Left lung (tissue), 10 donors: Measurements from ENCODE around the gene C22orf23. TPM values are rescaled to one million over a fixed set of nuclear protein-coding genes. Genes with fewer than 3 reads are reported as not detected.

Source experiments
- ATAC-seq: fragments of 200-7000 bp; cut with Tn5 transposase; one replicate; pipeline ENCODE4 v1.9.1; 2020; ENCODE audit warnings: moderate library complexity
- DNase-seq, 4 donors: peaks; one replicate each; pipeline ENCODE4 v3.0.0-alpha.2; 2013 to 2020
- H3K27ac ChIP-seq, 2 donors: fragments of 200-600 bp; sonication (generic) in 1 of 2; one replicate each; pipeline versions ENCODE4 v1.5.0 to v1.8.0; 2020 to 2021
- H3K27me3 ChIP-seq, 2 donors: fragments of 200-600 bp; sonication (generic) in 1 of 2; one replicate each; pipeline versions ENCODE4 v1.5.0 to v1.8.0; 2020 to 2021
- H3K36me3 ChIP-seq, 2 donors: fragments of 200-600 bp; sonication (generic) in 1 of 2; one replicate each; pipeline versions ENCODE4 v1.5.0 to v1.8.0; 2020 to 2021
- H3K4me1 ChIP-seq, 2 donors: fragments of 200-600 bp; one replicate each; pipeline ENCODE4 v1.8.0; 2021
- H3K4me3 ChIP-seq, 2 donors: fragments of 200-600 bp; sonication (generic) in 1 of 2; one replicate each; pipeline versions ENCODE4 v1.5.0 to v1.8.0; 2020 to 2021; ENCODE audit warnings: mild to moderate bottlenecking in 1 of 2
- H3K9me3 ChIP-seq, 2 donors: fragments of 200-600 bp; sonication (generic) in 1 of 2; one replicate each; pipeline versions ENCODE4 v1.5.0 to v1.8.0; 2020 to 2021
- CTCF ChIP-seq, 2 donors: fragments of 200-600 bp; sonication (generic) in 1 of 2; IDR thresholded peaks; one replicate each; pipeline versions ENCODE4 v1.5.0 to v1.8.0; 2021; ENCODE audit warnings: antibody characterized with exemption in 2 of 2
- intact Hi-C, 2 donors: fragments of 100-400 bp; cut with DNase I; formaldehyde crosslinking; loops; one replicate each; pipeline versions ENCODE4 v1.11.2 to v1.14.2; 2022
- polyA plus RNA-seq, 6 donors: library from polyadenylated mRNA; unstranded; fragments of 120-200 nt; gene quantifications; one replicate each; pipeline ENCODE4 v1.2.1, GENCODE V29; 2013; ENCODE audit not compliant: insufficient read length in 6 of 6
- total RNA-seq, 2 donors: library from RNA; stranded (reverse); fragmentation: NEBNext Ultra II Directional; extraction: Animal tissue kit (Norgen Biotek cat#: 25700); gene quantifications; one replicate each; pipeline ENCODE4 v1.2.1, GENCODE V29; 2021
- donor health status: DM: no; HTN: yes; CAD: no.
- donor health status: DM: no; HTN: no; CAD: no.

Gene C22orf23
- total and polyA plus RNA-seq, 8 donors, result 0.26 to 7.2 (median 4.2) TPM

- H3K9me3 ChIP-seq, result no peaks in the 10 kb centered on the region
- DNase-seq (no peak), ATAC-seq (peak; percentile 12)
- peak overlapping the region; percentile 59 to 61 for H3K4me3 ChIP-seq
- H3K4me1 ChIP-seq, result peaks cover 6 to 46% of the 10 kb centered on the region in 2 donors
- TF ChIP-seq CTCF (IDR thresholded peaks at IDR 0.05), result no peak
- no peaks in the 10 kb centered on the region for H3K27me3 ChIP-seq
- H3K36me3 ChIP-seq, result no peaks in the 10 kb centered on the region
- intact Hi-C loops, result no loop called here
- peak overlapping the region; percentile 77 to 82 for H3K27ac ChIP-seq
Measured at GRCh38 chr22:37906364-37907008, 46.9 kb downstream of the C22orf23 start.

- Histone ChIP-seq H3K27ac (peak within 1 kb of the TSS; percentile 82 to 85), H3K27me3 (no peaks in the 10 kb centered on the region), H3K9me3 (no peaks in the 10 kb centered on the region), H3K36me3 (no peaks in the 10 kb centered on the region), H3K4me1 (peaks cover 6 to 40% of the 10 kb centered on the region in 2 donors), H3K4me3 (peak within 1 kb of the TSS; percentile 59 to 61)
- peak; percentile 43 to 96 (median 73) for DNase-seq
- no peak for TF ChIP-seq CTCF (IDR thresholded peaks at IDR 0.05)
- ATAC-seq, result peak; percentile 91
- intact Hi-C loops, result no loop called here
Measured at GRCh38 chr22:37905534-37906363, 47.7 kb downstream of the C22orf23 start, which contains the start of gene MICALL1. Gene MICALL1, plus strand, starts transcription at chr22:37906297. Its CDS starts 126 bp downstream, at chr22:37906423.

GRCh38 chr22:37904572-37905533 lies 48.5 kb downstream of the C22orf23 start:
- H3K36me3 ChIP-seq, result no peaks in the 10 kb centered on the region
- H3K4me1 ChIP-seq, result peaks cover 6 to 40% of the 10 kb centered on the region in 2 donors
- H3K9me3 ChIP-seq, result no peaks in the 10 kb centered on the region
- intact Hi-C loops, result no loop called here
- TF ChIP-seq CTCF (IDR thresholded peaks at IDR 0.05), result no peak
- ATAC-seq (peak; percentile 64), DNase-seq (peak in 1 of 4 donors; percentile 76)
- H3K4me3 ChIP-seq, result peak overlapping the region in 1 of 2 donors; percentile 59
- peak overlapping the region; percentile 82 to 85 for H3K27ac ChIP-seq
- H3K27me3 ChIP-seq, result no peaks in the 10 kb centered on the region

- H3K36me3 ChIP-seq, result no peaks in the 10 kb centered on the region
- no peaks in the 10 kb centered on the region for H3K9me3 ChIP-seq
- H3K27me3 ChIP-seq, result no peaks in the 10 kb centered on the region
- H3K4me3 ChIP-seq, result no peak overlapping the region
- peak overlapping the region in 1 of 2 donors; percentile 45 for H3K27ac ChIP-seq
- H3K4me1 ChIP-seq, result peaks cover 12 to 44% of the 10 kb centered on the region in 2 donors
- intact Hi-C loops, result no loop called here
- peak; percentile 68 for ATAC-seq
- peak in 2 of 4 donors; percentile 59 to 81 for DNase-seq
- no peak for TF ChIP-seq CTCF (IDR thresholded peaks at IDR 0.05)
Measured at GRCh38 chr22:37898441-37899181, 54.8 kb downstream of the C22orf23 start.
